KMS-11 (cell line): Measurements from ENCODE around the gene CHRDL1.

Source experiments
- H2AFZ ChIP-seq: fragments of 200-600 bp; sonication (generic); 2 replicates; pipeline ENCODE4 v1.6.1; 2016; ENCODE audit warnings: antibody characterized with exemption, mixed run types, low read depth
- H3K27ac ChIP-seq: fragments of 200-600 bp; sonication (generic); 2 replicates; pipeline ENCODE4 v1.6.1; 2016; ENCODE audit warnings: mild to moderate bottlenecking, mixed run types
- H3K27me3 ChIP-seq: fragments of 200-600 bp; sonication (generic); 2 replicates; pipeline ENCODE4 v1.6.1; 2017; ENCODE audit warnings: mild to moderate bottlenecking, low read depth, mixed run types, moderate library complexity; ENCODE audit not compliant: insufficient read depth
- H3K36me3 ChIP-seq: fragments of 200-600 bp; sonication (generic); 2 replicates; pipeline ENCODE4 v1.6.1; 2017; ENCODE audit warnings: mild to moderate bottlenecking, mixed run types; ENCODE audit not compliant: insufficient read depth
- H3K4me1 ChIP-seq: fragments of 200-600 bp; sonication (generic); 2 replicates; pipeline ENCODE4 v1.6.1; 2016; ENCODE audit warnings: mild to moderate bottlenecking, low read depth, mixed run types; ENCODE audit not compliant: poor library complexity, severe bottlenecking
- H3K4me2 ChIP-seq: fragments of 200-600 bp; sonication (generic); 2 replicates; pipeline ENCODE4 v1.7.0; 2016; ENCODE audit warnings: mild to moderate bottlenecking, mixed run types
- H3K4me3 ChIP-seq: fragments of 200-600 bp; sonication (generic); IDR thresholded peaks from 2 replicates; pipeline ENCODE4 v1.6.1; 2017; ENCODE audit warnings: low read depth, low read length, mixed read lengths; ENCODE audit not compliant: insufficient read depth
- H3K79me2 ChIP-seq: fragments of 200-600 bp; sonication (generic); 2 replicates; pipeline ENCODE4 v1.6.1; 2016; ENCODE audit warnings: low read depth, mixed run types; ENCODE audit not compliant: insufficient read depth
- H3K9ac ChIP-seq: fragments of 200-600 bp; sonication (generic); 2 replicates; pipeline ENCODE4 v1.6.1; 2016; ENCODE audit warnings: mild to moderate bottlenecking, mixed run types
- H4K20me1 ChIP-seq: fragments of 200-600 bp; sonication (generic); 2 replicates; pipeline ENCODE4 v1.6.1; 2016; ENCODE audit warnings: mild to moderate bottlenecking, mixed run types; ENCODE audit not compliant: insufficient read depth
- TF ChIP-seq, protein P1 (sequence below): fragments of 200-600 bp; sonication (generic); conservative IDR thresholded peaks from 2 replicates; pipeline ENCODE4 v1.6.1; 2017; ENCODE audit warnings: low read depth, mild to moderate bottlenecking, antibody characterized with exemption, low read length, moderate library complexity, mixed read lengths

The CHRDL1 gene

DNA sequence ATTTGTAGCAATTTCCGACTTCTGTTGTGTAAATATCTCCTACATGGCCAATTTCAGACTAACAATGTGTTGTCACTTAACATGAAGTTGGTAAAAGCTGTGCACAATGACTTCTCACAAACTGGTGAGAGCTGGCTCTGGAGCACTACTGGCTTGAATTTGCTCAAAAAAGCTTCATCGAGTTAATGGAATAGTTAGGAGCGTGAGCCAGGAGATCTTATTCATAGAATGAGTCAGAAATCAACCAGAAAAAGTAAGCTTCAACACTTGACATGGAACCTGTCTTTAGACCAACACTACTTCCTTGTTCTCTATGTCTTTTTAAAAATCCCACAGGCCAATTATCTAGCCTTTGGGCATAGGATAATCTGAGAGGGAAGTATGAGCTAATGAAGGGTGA, 7.9 kb upstream of the CHRDL1 start:
- no peaks in the 10 kb centered on the region for H3K79me2 ChIP-seq
- H2AFZ ChIP-seq = no peak overlapping the region
- no peak overlapping the region for H3K9ac ChIP-seq
- no peak overlapping the region for H3K4me3 ChIP-seq
- no peak overlapping the region for H3K4me2 ChIP-seq
- H3K36me3 ChIP-seq = no peaks in the 10 kb centered on the region
- no peaks in the 10 kb centered on the region for H4K20me1 ChIP-seq
- H3K4me1 ChIP-seq = no peaks in the 10 kb centered on the region
- TF ChIP-seq, protein P1, sequence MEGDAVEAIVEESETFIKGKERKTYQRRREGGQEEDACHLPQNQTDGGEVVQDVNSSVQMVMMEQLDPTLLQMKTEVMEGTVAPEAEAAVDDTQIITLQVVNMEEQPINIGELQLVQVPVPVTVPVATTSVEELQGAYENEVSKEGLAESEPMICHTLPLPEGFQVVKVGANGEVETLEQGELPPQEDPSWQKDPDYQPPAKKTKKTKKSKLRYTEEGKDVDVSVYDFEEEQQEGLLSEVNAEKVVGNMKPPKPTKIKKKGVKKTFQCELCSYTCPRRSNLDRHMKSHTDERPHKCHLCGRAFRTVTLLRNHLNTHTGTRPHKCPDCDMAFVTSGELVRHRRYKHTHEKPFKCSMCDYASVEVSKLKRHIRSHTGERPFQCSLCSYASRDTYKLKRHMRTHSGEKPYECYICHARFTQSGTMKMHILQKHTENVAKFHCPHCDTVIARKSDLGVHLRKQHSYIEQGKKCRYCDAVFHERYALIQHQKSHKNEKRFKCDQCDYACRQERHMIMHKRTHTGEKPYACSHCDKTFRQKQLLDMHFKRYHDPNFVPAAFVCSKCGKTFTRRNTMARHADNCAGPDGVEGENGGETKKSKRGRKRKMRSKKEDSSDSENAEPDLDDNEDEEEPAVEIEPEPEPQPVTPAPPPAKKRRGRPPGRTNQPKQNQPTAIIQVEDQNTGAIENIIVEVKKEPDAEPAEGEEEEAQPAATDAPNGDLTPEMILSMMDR = no peak
- no peak overlapping the region for H3K27ac ChIP-seq
- H3K27me3 ChIP-seq = no peaks in the 10 kb centered on the region

GRCh38 chrX:110796407-110796697, 735 bp upstream of the CHRDL1 start:
- H3K27ac ChIP-seq = peak overlapping the region; percentile 33; the same call in 1 of the 2 replicates
- TF ChIP-seq, protein P1 = no peak
- H3K9ac ChIP-seq = peak overlapping the region; percentile 71; the same call in 1 of the 2 replicates
- no peak overlapping the region for H3K4me3 ChIP-seq
- H3K4me2 ChIP-seq = peak overlapping the region; percentile 71
- H3K36me3 ChIP-seq = no peaks in the 10 kb centered on the region
- peak overlapping the region; percentile 92 for H2AFZ ChIP-seq
- peaks cover 6% of the 10 kb centered on the region for H3K4me1 ChIP-seq
- no peaks in the 10 kb centered on the region for H3K79me2 ChIP-seq
- H4K20me1 ChIP-seq = no peaks in the 10 kb centered on the region
- no peaks in the 10 kb centered on the region for H3K27me3 ChIP-seq

- no peak overlapping the region for H2AFZ ChIP-seq
- TF ChIP-seq, protein P1 = no peak
- H3K27me3 ChIP-seq = no peaks in the 10 kb centered on the region
- no peak overlapping the region for H3K27ac ChIP-seq
- H3K4me2 ChIP-seq = no peak overlapping the region
- H3K4me3 ChIP-seq = no peak overlapping the region
- no peaks in the 10 kb centered on the region for H3K79me2 ChIP-seq
- peaks cover 6% of the 10 kb centered on the region for H3K4me1 ChIP-seq
- H3K36me3 ChIP-seq = no peaks in the 10 kb centered on the region
- H3K9ac ChIP-seq = no peak overlapping the region
- H4K20me1 ChIP-seq = no peaks in the 10 kb centered on the region
These were observed 1.0 kb downstream of the CHRDL1 start for GRCh38 chrX:110794601-110795000.

GRCh38 chrX:110791071-110791470, 4.5 kb downstream of the CHRDL1 start:
- no peak overlapping the region for H3K27ac ChIP-seq
- TF ChIP-seq, protein P1 = no peak
- H3K4me1 ChIP-seq = no peaks in the 10 kb centered on the region
- no peak overlapping the region for H2AFZ ChIP-seq
- H3K4me3 ChIP-seq = no peak overlapping the region
- H3K27me3 ChIP-seq = no peaks in the 10 kb centered on the region
- no peaks in the 10 kb centered on the region for H3K36me3 ChIP-seq
- no peak overlapping the region for H3K4me2 ChIP-seq
- H4K20me1 ChIP-seq = no peaks in the 10 kb centered on the region
- H3K79me2 ChIP-seq = no peaks in the 10 kb centered on the region
- H3K9ac ChIP-seq = no peak overlapping the region

GRCh38 chrX:110786486-110786885, 9.1 kb downstream of the CHRDL1 start:
- Histone ChIP-seq H3K4me2 (no peak overlapping the region), H3K9ac (no peak overlapping the region), H3K79me2 (no peaks in the 10 kb centered on the region), H3K27me3 (no peaks in the 10 kb centered on the region), H4K20me1 (no peaks in the 10 kb centered on the region), H3K4me1 (no peaks in the 10 kb centered on the region), H3K27ac (no peak overlapping the region), H3K4me3 (no peak overlapping the region), H2AFZ (no peak overlapping the region), H3K36me3 (no peaks in the 10 kb centered on the region)
- TF ChIP-seq, protein P1 = no peak
